ENCODE data around the gene ATP1A2.

- TF ChIP-seq, protein P1, sequence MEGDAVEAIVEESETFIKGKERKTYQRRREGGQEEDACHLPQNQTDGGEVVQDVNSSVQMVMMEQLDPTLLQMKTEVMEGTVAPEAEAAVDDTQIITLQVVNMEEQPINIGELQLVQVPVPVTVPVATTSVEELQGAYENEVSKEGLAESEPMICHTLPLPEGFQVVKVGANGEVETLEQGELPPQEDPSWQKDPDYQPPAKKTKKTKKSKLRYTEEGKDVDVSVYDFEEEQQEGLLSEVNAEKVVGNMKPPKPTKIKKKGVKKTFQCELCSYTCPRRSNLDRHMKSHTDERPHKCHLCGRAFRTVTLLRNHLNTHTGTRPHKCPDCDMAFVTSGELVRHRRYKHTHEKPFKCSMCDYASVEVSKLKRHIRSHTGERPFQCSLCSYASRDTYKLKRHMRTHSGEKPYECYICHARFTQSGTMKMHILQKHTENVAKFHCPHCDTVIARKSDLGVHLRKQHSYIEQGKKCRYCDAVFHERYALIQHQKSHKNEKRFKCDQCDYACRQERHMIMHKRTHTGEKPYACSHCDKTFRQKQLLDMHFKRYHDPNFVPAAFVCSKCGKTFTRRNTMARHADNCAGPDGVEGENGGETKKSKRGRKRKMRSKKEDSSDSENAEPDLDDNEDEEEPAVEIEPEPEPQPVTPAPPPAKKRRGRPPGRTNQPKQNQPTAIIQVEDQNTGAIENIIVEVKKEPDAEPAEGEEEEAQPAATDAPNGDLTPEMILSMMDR (IDR thresholded peaks at IDR 0.05; ENCODE audit: low read depth, low read length), result peak; percentile 62
- TF ChIP-seq, protein P2, sequence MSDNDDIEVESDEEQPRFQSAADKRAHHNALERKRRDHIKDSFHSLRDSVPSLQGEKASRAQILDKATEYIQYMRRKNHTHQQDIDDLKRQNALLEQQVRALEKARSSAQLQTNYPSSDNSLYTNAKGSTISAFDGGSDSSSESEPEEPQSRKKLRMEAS (IDR thresholded peaks at IDR 0.05; ENCODE audit: low read depth, low read length), result peak; percentile 91
- TF ChIP-seq POLR2A (IDR thresholded peaks at IDR 0.05; ENCODE audit: extremely low read depth, insufficient read length) (no peak), MYC (IDR thresholded peaks at IDR 0.05; ENCODE audit: low read depth, low read length) (peak; percentile 93)
Measured at GRCh38 chr1:160108888-160109662, 6.5 kb upstream of the ATP1A2 start.

Measured in NB4 (cell line).